IMR-90 (cell line): ENCODE measurements around the gene PDILT. TPM values are rescaled to one million over a fixed set of nuclear protein-coding genes. Genes with fewer than 3 reads are reported as not detected.

Experiments used
- ATAC-seq: fragments of 200-7000 bp; cut with Tn5 transposase; 2 replicates; pipeline ENCODE4 v1.9.1; 2020; ENCODE audit warnings: low read depth, mild to moderate bottlenecking, moderate library complexity
- BruUV-seq: library from RNA; stranded (reverse); fragments of 400-500 nt; replicated peaks from 2 replicates; lab custom pipeline; 2021; lab: Mats Ljungman, UMichigan
- CTCF ChIA-PET: fragments of 300-600 bp; formaldehyde crosslinking; extraction: SDS; loops from one replicate; lab custom pipeline; 2021; ENCODE audit warnings: antibody characterized with exemption; lab: Yijun Ruan, JAX
- POLR2A ChIA-PET: fragments of 300-600 bp; sonication (Branson Sonifier 250); formaldehyde crosslinking; loops from one replicate; lab custom pipeline; 2022; ENCODE audit warnings: antibody characterized with exemption; ENCODE audit not compliant: unreplicated experiment; lab: Charles Lee
- DNase-seq: peaks from one replicate; pipeline ENCODE4 v3.0.0; 2013
- H2AFZ ChIP-seq: replicated peaks from 2 replicates; pipeline ENCODE3; 2013; ENCODE audit warnings: low read length, mild to moderate bottlenecking; ENCODE audit not compliant: poor library complexity
- H2AK5ac ChIP-seq: 2 replicates; pipeline ENCODE4 v1.6.1; 2013; ENCODE audit warnings: low read depth, low read length, inconsistent platforms
- H2AK9ac ChIP-seq: replicated peaks from 2 replicates; pipeline ENCODE3; 2013; ENCODE audit warnings: mild to moderate bottlenecking, low read depth, low read length, moderate library complexity; ENCODE audit not compliant: poor library complexity
- H2BK120ac ChIP-seq: 2 replicates; pipeline ENCODE4 v1.6.1; 2013; ENCODE audit warnings: low read depth, low read length, inconsistent platforms
- H2BK15ac ChIP-seq: 3 replicates; pipeline ENCODE4 v1.6.1; 2013; ENCODE audit warnings: low read depth, low read length, inconsistent platforms
- H2BK20ac ChIP-seq: 2 replicates; pipeline ENCODE4 v1.6.1; 2013; ENCODE audit warnings: low read depth, mild to moderate bottlenecking, inconsistent platforms, low read length, moderate library complexity
- H2BK5ac ChIP-seq: 2 replicates; pipeline ENCODE4 v1.6.1; 2013; ENCODE audit warnings: mild to moderate bottlenecking, low read depth, low read length, inconsistent platforms; ENCODE audit not compliant: poor library complexity, severe bottlenecking
- H3K14ac ChIP-seq: replicated peaks from 2 replicates; pipeline ENCODE4 v1.6.1; 2013; ENCODE audit warnings: low read depth, low read length, inconsistent platforms
- H3K18ac ChIP-seq: 2 replicates; pipeline ENCODE4 v1.6.1; 2013; ENCODE audit warnings: low read depth, low read length, control low read depth
- H3K23ac ChIP-seq: 2 replicates; pipeline ENCODE4 v1.6.1; 2013; ENCODE audit warnings: low read depth, low read length, inconsistent platforms
- H3K27ac ChIP-seq: 2 replicates; pipeline ENCODE4 v1.5.1; 2013; ENCODE audit warnings: mild to moderate bottlenecking, control low read depth, low read length; ENCODE audit not compliant: insufficient read depth
- H3K27me3 ChIP-seq: 2 replicates; pipeline ENCODE4 v1.6.1; 2013; ENCODE audit warnings: low read length; ENCODE audit not compliant: control insufficient read depth, insufficient read depth
- H3K36me3 ChIP-seq: 2 replicates; pipeline ENCODE4 v1.6.1; 2013; ENCODE audit warnings: low read length, mixed read lengths; ENCODE audit not compliant: control insufficient read depth, insufficient read depth
- H3K4ac ChIP-seq: 2 replicates; pipeline ENCODE4 v1.6.1; 2013; ENCODE audit warnings: low read depth, low read length, inconsistent platforms
- H3K4me1 ChIP-seq: 2 replicates; pipeline ENCODE4 v1.6.1; 2013; ENCODE audit warnings: low read length, mixed read lengths; ENCODE audit not compliant: control insufficient read depth, insufficient read depth
- H3K4me2 ChIP-seq: 2 replicates; pipeline ENCODE4 v1.6.1; 2013; ENCODE audit warnings: low read depth, mild to moderate bottlenecking, control low read depth, low read length, moderate library complexity
- H3K4me3 ChIP-seq: 2 replicates; pipeline ENCODE4 v1.5.1; 2013; ENCODE audit warnings: low read depth, mild to moderate bottlenecking, control low read depth, low read length, moderate library complexity; ENCODE audit not compliant: insufficient read depth
- H3K56ac ChIP-seq: 2 replicates; pipeline ENCODE4 v1.6.1; 2013; ENCODE audit warnings: low read length, inconsistent platforms; ENCODE audit not compliant: insufficient read depth; ENCODE audit errors: extremely low read depth
- H3K79me1 ChIP-seq, 2 experiments: 2 replicates each; pipeline ENCODE4 v1.6.1; 2013; ENCODE audit warnings: low read length in 2 of 2, inconsistent platforms in 1 of 2, low read depth in 1 of 2
- H3K9ac ChIP-seq: 2 replicates; pipeline ENCODE4 v1.6.1; 2013; ENCODE audit warnings: low read depth, low read length, control low read depth
- H3K9me1 ChIP-seq: 2 replicates; pipeline ENCODE4 v1.6.1; 2013; ENCODE audit warnings: low read length, inconsistent platforms; ENCODE audit not compliant: insufficient read depth
- H3K9me3 ChIP-seq: 2 replicates; pipeline ENCODE4 v1.6.1; 2013; ENCODE audit warnings: low read length; ENCODE audit not compliant: control insufficient read depth, insufficient read depth
- H4K20me1 ChIP-seq: 2 replicates; pipeline ENCODE4 v1.6.1; 2013; ENCODE audit warnings: low read length, inconsistent platforms; ENCODE audit not compliant: insufficient read depth
- H4K5ac ChIP-seq: 2 replicates; pipeline ENCODE4 v1.6.1; 2013; ENCODE audit warnings: mild to moderate bottlenecking, low read depth, low read length, control low read depth
- H4K8ac ChIP-seq, 2 experiments: 2 replicates each; pipeline ENCODE4 v1.6.1; 2013; ENCODE audit warnings: low read depth in 2 of 2, low read length in 2 of 2, control low read depth in 1 of 2, inconsistent platforms in 1 of 2
- H4K91ac ChIP-seq: 2 replicates; pipeline ENCODE4 v1.6.1; 2013; ENCODE audit warnings: low read depth, low read length, inconsistent platforms; ENCODE audit not compliant: insufficient read depth
- BHLHE40 ChIP-seq: fragments of 150-350 bp; IDR thresholded peaks from 2 replicates; pipeline ENCODE4 v1.6.1; 2016; ENCODE audit warnings: mild to moderate bottlenecking, low read depth, low read length
- CEBPB ChIP-seq: IDR thresholded peaks from 2 replicates; pipeline ENCODE4 v1.6.1; 2012; ENCODE audit warnings: low read depth, low read length, improper control_type of control experiment
- CHD1 ChIP-seq: IDR thresholded peaks from 2 replicates; pipeline ENCODE4 v1.6.1; 2012; ENCODE audit warnings: low read depth, low read length, improper control_type of control experiment
- FOS ChIP-seq: fragments of 150-350 bp; IDR thresholded peaks from 2 replicates; pipeline ENCODE4 v1.6.1; 2016; ENCODE audit warnings: low read depth, low read length
- MAFK ChIP-seq: IDR thresholded peaks from 2 replicates; pipeline ENCODE4 v1.6.1; 2012; ENCODE audit warnings: low read depth, low read length, improper control_type of control experiment
- MAZ ChIP-seq: IDR thresholded peaks from 2 replicates; pipeline ENCODE4 v1.6.1; 2012; ENCODE audit warnings: low read depth, mild to moderate bottlenecking, low read length, improper control_type of control experiment, moderate library complexity, borderline replicate concordance
- MXI1 ChIP-seq: IDR thresholded peaks from 2 replicates; pipeline ENCODE4 v1.6.1; 2012; ENCODE audit warnings: low read depth, mild to moderate bottlenecking, low read length, moderate library complexity, borderline replicate concordance
- NFE2L2 ChIP-seq: fragments of 150-350 bp; IDR thresholded peaks from 2 replicates; pipeline ENCODE4 v1.6.1; 2016; ENCODE audit warnings: low read depth, mild to moderate bottlenecking, low read length
- POLR2A ChIP-seq: IDR thresholded peaks from 2 replicates; pipeline ENCODE4 v1.6.1; 2012; ENCODE audit warnings: mild to moderate bottlenecking, low read depth, low read length
- RAD21 ChIP-seq: IDR thresholded peaks from 2 replicates; pipeline ENCODE4 v1.6.1; 2012; ENCODE audit warnings: low read length, improper control_type of control experiment
- RCOR1 ChIP-seq: IDR thresholded peaks from 2 replicates; pipeline ENCODE4 v1.6.1; 2012; ENCODE audit warnings: mild to moderate bottlenecking, low read length, improper control_type of control experiment; ENCODE audit not compliant: insufficient replicate concordance
- RFX5 ChIP-seq: IDR thresholded peaks from 2 replicates; pipeline ENCODE4 v1.8.0; 2012; ENCODE audit warnings: low read depth, mild to moderate bottlenecking, low read length, moderate library complexity
- SMC3 ChIP-seq: fragments of 150-350 bp; IDR thresholded peaks from 2 replicates; pipeline ENCODE4 v1.6.1; 2016; ENCODE audit warnings: low read depth, mild to moderate bottlenecking, antibody characterized with exemption, low read length, moderate library complexity
- WGBS, 2 experiments: methylation state at CpG; one replicate each; pipeline versions ENCODE4 v1.1.5 to v1.1.7; 2013; ENCODE audit warnings: missing lambda C conversion rate in 2 of 2; ENCODE audit not compliant: insufficient read length in 1 of 2; ENCODE audit errors: extremely low coverage in 2 of 2; 5-methylcytosine and 5-hydroxymethylcytosine counted together
- dilution Hi-C: fragments of 300-500 bp; cut with HindIII; formaldehyde crosslinking; loops from one replicate; pipeline ENCODE4 v1.14.3; 2018; ENCODE audit warnings: low sequenced_read_pairs; ENCODE audit not compliant: unreplicated experiment
- in situ Hi-C: fragments of 300-500 bp; cut with MboI; formaldehyde crosslinking; loops from 3 replicates; pipeline ENCODE4 v1.14.3; 2019; ENCODE audit warnings: low sequenced_read_pairs, inconsistent platforms, mixed read lengths
- intact Hi-C: fragments of 100-400 bp; cut with micrococcal nuclease; formaldehyde crosslinking; loops from 2 replicates; pipeline ENCODE4 v1.10.0; 2022
- polyA plus RNA-seq, 3 experiments: library from polyadenylated mRNA; depleted of rRNA; stranded (reverse); fragments of >200 nt; gene quantifications; 2 replicates each; pipeline ENCODE4 v1.2.3, GENCODE V29; 2012; ENCODE audit warnings: low replicate concordance in 1 of 3
- total RNA-seq: library from RNA; depleted of rRNA; stranded (reverse); fragments of >200 nt; gene quantifications from 2 replicates; pipeline ENCODE4 v1.2.3, GENCODE V29; 2012
- TF ChIP-seq, protein P1 (sequence below): fragments of 150-350 bp; IDR thresholded peaks from 2 replicates; pipeline ENCODE4 v1.6.1; 2016; ENCODE audit warnings: low read depth, mild to moderate bottlenecking, low read length, moderate library complexity, borderline replicate concordance
- TF ChIP-seq, protein P2 (sequence below): conservative IDR thresholded peaks from 2 replicates; pipeline ENCODE4 v1.5.1; 2012; ENCODE audit warnings: mild to moderate bottlenecking, low read depth, low read length, improper control_type of control experiment
- TF ChIP-seq, protein P3 (sequence below): fragments of 150-350 bp; IDR thresholded peaks from 2 replicates; pipeline ENCODE4 v1.6.1; 2017; ENCODE audit warnings: mild to moderate bottlenecking, antibody characterized with exemption, low read length, low read depth

The PDILT gene
- total and polyA plus RNA-seq, 2 of the 4 experiments (the other 2 are of a cell fraction): not detected

DNA sequence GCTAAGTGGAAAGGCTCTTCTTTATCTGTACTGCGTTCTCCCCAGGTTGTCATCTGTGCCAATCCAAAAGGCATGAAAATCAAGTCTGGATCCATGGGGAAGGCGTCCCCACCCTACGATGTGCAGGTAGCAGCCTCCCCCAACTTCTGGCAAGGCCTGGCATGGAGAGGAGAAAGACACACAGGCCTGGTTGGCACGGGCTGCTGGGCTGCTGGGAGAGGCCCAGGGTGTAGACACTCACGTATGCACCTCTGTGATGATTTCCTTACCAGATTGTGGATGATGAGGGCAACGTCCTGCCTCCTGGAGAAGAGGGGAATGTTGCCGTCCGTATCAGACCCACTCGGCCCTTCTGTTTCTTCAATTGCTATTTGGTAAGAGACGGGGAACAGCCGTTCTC, 26.4 kb upstream of the PDILT start:
- no peak for ATAC-seq
- H4K5ac ChIP-seq: no peak overlapping the region
- H3K4me3 ChIP-seq: no peak overlapping the region
- H3K36me3 ChIP-seq: no peaks in the 10 kb centered on the region
- no peaks in the 10 kb centered on the region for H3K4me1 ChIP-seq
- H2AK5ac ChIP-seq: no peak overlapping the region
- no peaks in the 10 kb centered on the region for H3K27me3 ChIP-seq
- H2AFZ ChIP-seq: no peak overlapping the region
- H3K56ac ChIP-seq: no peak overlapping the region
- H3K4me2 ChIP-seq: no peak overlapping the region
- no peaks in the 10 kb centered on the region for H3K9me1 ChIP-seq
- TF ChIP-seq, protein P1, sequence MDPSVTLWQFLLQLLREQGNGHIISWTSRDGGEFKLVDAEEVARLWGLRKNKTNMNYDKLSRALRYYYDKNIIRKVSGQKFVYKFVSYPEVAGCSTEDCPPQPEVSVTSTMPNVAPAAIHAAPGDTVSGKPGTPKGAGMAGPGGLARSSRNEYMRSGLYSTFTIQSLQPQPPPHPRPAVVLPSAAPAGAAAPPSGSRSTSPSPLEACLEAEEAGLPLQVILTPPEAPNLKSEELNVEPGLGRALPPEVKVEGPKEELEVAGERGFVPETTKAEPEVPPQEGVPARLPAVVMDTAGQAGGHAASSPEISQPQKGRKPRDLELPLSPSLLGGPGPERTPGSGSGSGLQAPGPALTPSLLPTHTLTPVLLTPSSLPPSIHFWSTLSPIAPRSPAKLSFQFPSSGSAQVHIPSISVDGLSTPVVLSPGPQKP: no peak
- TF ChIP-seq MXI1: no peak
- TF ChIP-seq MAZ: no peak
- TF ChIP-seq RFX5: no peak
- no peak for TF ChIP-seq NFE2L2
- no peak for TF ChIP-seq RCOR1
- TF ChIP-seq, protein P2, sequence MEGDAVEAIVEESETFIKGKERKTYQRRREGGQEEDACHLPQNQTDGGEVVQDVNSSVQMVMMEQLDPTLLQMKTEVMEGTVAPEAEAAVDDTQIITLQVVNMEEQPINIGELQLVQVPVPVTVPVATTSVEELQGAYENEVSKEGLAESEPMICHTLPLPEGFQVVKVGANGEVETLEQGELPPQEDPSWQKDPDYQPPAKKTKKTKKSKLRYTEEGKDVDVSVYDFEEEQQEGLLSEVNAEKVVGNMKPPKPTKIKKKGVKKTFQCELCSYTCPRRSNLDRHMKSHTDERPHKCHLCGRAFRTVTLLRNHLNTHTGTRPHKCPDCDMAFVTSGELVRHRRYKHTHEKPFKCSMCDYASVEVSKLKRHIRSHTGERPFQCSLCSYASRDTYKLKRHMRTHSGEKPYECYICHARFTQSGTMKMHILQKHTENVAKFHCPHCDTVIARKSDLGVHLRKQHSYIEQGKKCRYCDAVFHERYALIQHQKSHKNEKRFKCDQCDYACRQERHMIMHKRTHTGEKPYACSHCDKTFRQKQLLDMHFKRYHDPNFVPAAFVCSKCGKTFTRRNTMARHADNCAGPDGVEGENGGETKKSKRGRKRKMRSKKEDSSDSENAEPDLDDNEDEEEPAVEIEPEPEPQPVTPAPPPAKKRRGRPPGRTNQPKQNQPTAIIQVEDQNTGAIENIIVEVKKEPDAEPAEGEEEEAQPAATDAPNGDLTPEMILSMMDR: no peak
- TF ChIP-seq MAFK: no peak
- TF ChIP-seq POLR2A: no peak
- TF ChIP-seq SMC3: no peak
- no peak for TF ChIP-seq FOS
- TF ChIP-seq, protein P3, sequence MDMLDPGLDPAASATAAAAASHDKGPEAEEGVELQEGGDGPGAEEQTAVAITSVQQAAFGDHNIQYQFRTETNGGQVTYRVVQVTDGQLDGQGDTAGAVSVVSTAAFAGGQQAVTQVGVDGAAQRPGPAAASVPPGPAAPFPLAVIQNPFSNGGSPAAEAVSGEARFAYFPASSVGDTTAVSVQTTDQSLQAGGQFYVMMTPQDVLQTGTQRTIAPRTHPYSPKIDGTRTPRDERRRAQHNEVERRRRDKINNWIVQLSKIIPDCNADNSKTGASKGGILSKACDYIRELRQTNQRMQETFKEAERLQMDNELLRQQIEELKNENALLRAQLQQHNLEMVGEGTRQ: no peak
- TF ChIP-seq CHD1: no peak
- TF ChIP-seq CEBPB: no peak
- TF ChIP-seq BHLHE40: no peak
- no peak for TF ChIP-seq RAD21
- no peak for DNase-seq
- H4K8ac ChIP-seq: no peak overlapping the region
- no peak overlapping the region for H4K91ac ChIP-seq
- CTCF ChIA-PET: interaction anchor here (0.6 kb wide), 1 partner anchor 199 kb away, joined by 7 read pairs; no protein-coding TSS in a partner anchor
- in situ Hi-C loops: no loop called here
- no peak overlapping the region for H2BK15ac ChIP-seq
- H3K79me1 ChIP-seq: no peaks in the 10 kb centered on the region
- H3K9me3 ChIP-seq: 0 out of 2 replicates have a peak, but pooled peaks cover 2% of the 10 kb centered on the region
- H3K27ac ChIP-seq: no peak overlapping the region
- H2BK120ac ChIP-seq: no peak overlapping the region
- POLR2A ChIA-PET: no interaction called here
- H2BK20ac ChIP-seq: no peak overlapping the region
- H2AK9ac ChIP-seq: no peak overlapping the region
- WGBS, 2 experiments: 30% methylated on average over 2 of the region's 11 CpGs; no CpG with 5 or more reads in 1 of the 2 experiments
- H3K18ac ChIP-seq: no peak overlapping the region
- dilution Hi-C loops: no loop called here
- H2BK5ac ChIP-seq: no peak overlapping the region
- no peak overlapping the region for H3K9ac ChIP-seq
- intact Hi-C loops: no loop called here
- no TSS peak for BruUV-seq
- H3K14ac ChIP-seq: no peak overlapping the region
- H3K23ac ChIP-seq: no peak overlapping the region
- no peaks in the 10 kb centered on the region for H4K20me1 ChIP-seq
- no peak overlapping the region for H3K4ac ChIP-seq
